Stomach (tissue), 9 donors: Measurements from ENCODE around the gene CIAO3. TPM values are rescaled to one million over a fixed set of nuclear protein-coding genes. Genes with fewer than 3 reads are reported as not detected.
A peak's percentile ranks its signal among the peaks of the same experiment; 100 is the strongest.

ENCODE experiments used
- DNase-seq, 2 donors: peaks; one replicate each; pipeline versions ENCODE4 v3.0.0 to v3.0.0-alpha.2; 2013 to 2019
- H3K27ac ChIP-seq, 5 donors: fragments of 200-600 bp in 4 of 5; sonication (generic) in 4 of 5; one replicate each; pipeline ENCODE4 v1.5.1; 2013 to 2019; ENCODE audit warnings: mild to moderate bottlenecking in 1 of 5, moderate library complexity in 1 of 5
- H3K27me3 ChIP-seq, 3 donors: fragments of 200-600 bp; sonication (generic); one replicate each; pipeline ENCODE4 v1.5.1; 2017 to 2019; ENCODE audit warnings: mixed run types in 1 of 3
- H3K36me3 ChIP-seq, 4 donors: fragments of 200-600 bp; sonication (generic); 1 replicate in 3 of 4; 2 replicates in 1 of 4; pipeline ENCODE4 v1.5.1; 2016 to 2019
- H3K4me1 ChIP-seq, 4 donors: fragments of 200-600 bp; sonication (generic); one replicate each; pipeline ENCODE4 v1.5.1; 2016 to 2019
- H3K4me3 ChIP-seq, 4 donors: fragments of 200-600 bp; sonication (generic) in 3 of 4; one replicate each; pipeline ENCODE4 v1.5.1; 2016 to 2019; ENCODE audit warnings: mild to moderate bottlenecking in 1 of 4
- H3K9me3 ChIP-seq, 4 donors: fragments of 200-600 bp; sonication (generic); one replicate each; pipeline ENCODE4 v1.5.1; 2016 to 2019
- EP300 ChIP-seq: sonication (generic); formaldehyde crosslinking; IDR thresholded peaks from one replicate; pipeline ENCODE4 v1.6.1; 2017; ENCODE audit warnings: antibody characterized with exemption
- POLR2A ChIP-seq, 4 donors: fragments of 450-650 bp; IDR thresholded peaks; one replicate each; pipeline ENCODE4 v1.6.1; 2016; ENCODE audit warnings: antibody characterized with exemption in 4 of 4, control low read depth in 2 of 4, mild to moderate bottlenecking in 1 of 4, moderate library complexity in 1 of 4
- POLR2AphosphoS5 ChIP-seq, 3 donors: sonication (generic); formaldehyde crosslinking; IDR thresholded peaks; one replicate each; pipeline ENCODE4 v1.6.1; 2016; ENCODE audit warnings: antibody characterized with exemption in 3 of 3
- WGBS, 5 donors: extraction: QIAGEN DNeasy Blood & Tissue Kit in 3 of 5; methylation state at CpG; one replicate each; pipeline versions ENCODE4 v1.1.5 to v1.1.7; 2013 to 2018; 5-methylcytosine and 5-hydroxymethylcytosine counted together
- intact Hi-C: fragments of 100-400 bp; cut with DNase I; formaldehyde crosslinking; loops from one replicate; pipeline ENCODE4 v1.15.1; 2023; ENCODE audit warnings: low total_unique reads
- polyA plus RNA-seq, 3 donors: library from polyadenylated mRNA; stranded (reverse); fragments of 200-250 nt; gene quantifications; one replicate each; pipeline ENCODE4 v1.2.3, GENCODE V29; 2013
- total RNA-seq, 5 donors: library from RNA; depleted of rRNA; stranded (reverse); fragments of >200 nt; gene quantifications; one replicate each; pipeline versions ENCODE4 v1.1.0 to v1.2.3, GENCODE V29; 2014 to 2016
- TF ChIP-seq, protein P1 (sequence below), 7 experiments: fragments of 450-650 bp in 4 of 7; fragments of 200-600 bp in 3 of 7; sonication (generic) in 3 of 7; IDR thresholded peaks; one replicate each; pipeline ENCODE4 v1.5.1; 2016 to 2019; ENCODE audit warnings: antibody characterized with exemption in 7 of 7, control low read depth in 2 of 7, mild to moderate bottlenecking in 1 of 7
- donor health status: healthy with polysubstance abuse.
- donor health status: Bipolar disorder and iron deficiency.
- donor health status: healthy.

CIAO3 gene
- total and polyA plus RNA-seq, 8 donors = 22.8 to 145 (median 49.6) TPM

- Histone ChIP-seq H3K36me3 (peaks cover 31 to 46% (median 41%) of the 10 kb centered on the region in 4 donors), H3K4me3 (peak overlapping the region; percentile 77 to 97 (median 92)), H3K27ac (peak overlapping the region in 3 of 5 donors; percentile 81 to 87 (median 85)), H3K27me3 (peaks cover 0 to 29% (median 0%) of the 10 kb centered on the region in 3 donors), H3K4me1 (peaks cover 10 to 28% (median 20%) of the 10 kb centered on the region in 4 donors), H3K9me3 (no peaks in the 10 kb centered on the region)
- DNase-seq = peak in 1 of 2 donors; percentile 32
- intact Hi-C loops = no loop called here
- WGBS, 5 donors = 36 to 57% (median 41%) methylated on average over 26 to 38 of the region's 38 CpGs
- TF ChIP-seq EP300 = no peak
- no peak for TF ChIP-seq POLR2AphosphoS5 (IDR thresholded peaks at IDR 0.05)
- TF ChIP-seq POLR2A (IDR thresholded peaks at IDR 0.05) = no peak
- TF ChIP-seq, protein P1, sequence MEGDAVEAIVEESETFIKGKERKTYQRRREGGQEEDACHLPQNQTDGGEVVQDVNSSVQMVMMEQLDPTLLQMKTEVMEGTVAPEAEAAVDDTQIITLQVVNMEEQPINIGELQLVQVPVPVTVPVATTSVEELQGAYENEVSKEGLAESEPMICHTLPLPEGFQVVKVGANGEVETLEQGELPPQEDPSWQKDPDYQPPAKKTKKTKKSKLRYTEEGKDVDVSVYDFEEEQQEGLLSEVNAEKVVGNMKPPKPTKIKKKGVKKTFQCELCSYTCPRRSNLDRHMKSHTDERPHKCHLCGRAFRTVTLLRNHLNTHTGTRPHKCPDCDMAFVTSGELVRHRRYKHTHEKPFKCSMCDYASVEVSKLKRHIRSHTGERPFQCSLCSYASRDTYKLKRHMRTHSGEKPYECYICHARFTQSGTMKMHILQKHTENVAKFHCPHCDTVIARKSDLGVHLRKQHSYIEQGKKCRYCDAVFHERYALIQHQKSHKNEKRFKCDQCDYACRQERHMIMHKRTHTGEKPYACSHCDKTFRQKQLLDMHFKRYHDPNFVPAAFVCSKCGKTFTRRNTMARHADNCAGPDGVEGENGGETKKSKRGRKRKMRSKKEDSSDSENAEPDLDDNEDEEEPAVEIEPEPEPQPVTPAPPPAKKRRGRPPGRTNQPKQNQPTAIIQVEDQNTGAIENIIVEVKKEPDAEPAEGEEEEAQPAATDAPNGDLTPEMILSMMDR (IDR thresholded peaks at IDR 0.05) = no peak
Measured at GRCh38 chr16:739560-740458, 988 bp downstream of the CIAO3 start.

- TF ChIP-seq POLR2AphosphoS5 (IDR thresholded peaks at IDR 0.05) (no peak), EP300 (no peak)
- Histone ChIP-seq H3K9me3 (no peaks in the 10 kb centered on the region), H3K36me3 (peaks cover 46 to 74% (median 69%) of the 10 kb centered on the region in 4 donors), H3K27ac (no peak overlapping the region), H3K4me1 (peaks cover 10 to 28% (median 20%) of the 10 kb centered on the region in 4 donors), H3K27me3 (peaks cover 0 to 7% (median 0%) of the 10 kb centered on the region in 3 donors), H3K4me3 (no peak overlapping the region)
- no peak for DNase-seq
- intact Hi-C loops = no loop called here
- WGBS, 5 donors = 95 to 97% (median 96%) methylated on average over 26 to 29 of the region's 29 CpGs
Measured at GRCh38 chr16:736936-737481, 3.8 kb downstream of the CIAO3 start.

GRCh38 chr16:735982-736453 lies 4.8 kb downstream of the CIAO3 start:
- intact Hi-C loops = no loop called here
- 76 to 89% (median 87%) methylated on average over 13 of the region's 13 CpGs for WGBS, 5 donors
- no peak overlapping the region for H3K27ac ChIP-seq

GRCh38 chr16:734981-735881 lies 5.6 kb downstream of the CIAO3 start:
- TF ChIP-seq EP300 (no peak), POLR2AphosphoS5 (IDR thresholded peaks at IDR 0.05) (no peak), POLR2A (IDR thresholded peaks at IDR 0.05) (no peak)
- TF ChIP-seq, protein P1 (IDR thresholded peaks at IDR 0.05) = no peak
- H3K27ac ChIP-seq = no peak overlapping the region
- H3K36me3 ChIP-seq = peaks cover 46 to 90% (median 85%) of the 10 kb centered on the region in 4 donors
- 91 to 96% (median 95%) methylated on average over 23 to 25 of the region's 25 CpGs for WGBS, 5 donors
- H3K27me3 ChIP-seq = no peaks in the 10 kb centered on the region
- H3K4me3 ChIP-seq = no peak overlapping the region
- H3K9me3 ChIP-seq = no peaks in the 10 kb centered on the region
- DNase-seq = no peak
- intact Hi-C loops = no loop called here
- peaks cover 7 to 16% (median 10%) of the 10 kb centered on the region in 4 donors for H3K4me1 ChIP-seq

More at GRCh38 chr16:735982-736453, 4.8 kb downstream of the CIAO3 start:
- Histone ChIP-seq H3K27me3 (no peaks in the 10 kb centered on the region), H3K9me3 (no peaks in the 10 kb centered on the region), H3K36me3 (peaks cover 46 to 84% (median 78%) of the 10 kb centered on the region in 4 donors), H3K4me1 (peaks cover 10 to 23% (median 14%) of the 10 kb centered on the region in 4 donors), H3K4me3 (no peak overlapping the region)
- DNase-seq = no peak
- TF ChIP-seq EP300 (no peak), POLR2AphosphoS5 (IDR thresholded peaks at IDR 0.05) (no peak), POLR2A (IDR thresholded peaks at IDR 0.05) (no peak)
- TF ChIP-seq, protein P1 (IDR thresholded peaks at IDR 0.05) = no peak
